Cerebellar nuclear complex (tissue), 1 donor: ENCODE results near the gene P2RY11.
A peak's percentile ranks its signal among the peaks of the same experiment; 100 is the strongest.

ENCODE experiments used
- DNase-seq, 2 experiments: peaks; one replicate each; lab custom pipeline; 2025; lab: John Stamatoyannopoulos, UW

Gene P2RY11

DNA sequence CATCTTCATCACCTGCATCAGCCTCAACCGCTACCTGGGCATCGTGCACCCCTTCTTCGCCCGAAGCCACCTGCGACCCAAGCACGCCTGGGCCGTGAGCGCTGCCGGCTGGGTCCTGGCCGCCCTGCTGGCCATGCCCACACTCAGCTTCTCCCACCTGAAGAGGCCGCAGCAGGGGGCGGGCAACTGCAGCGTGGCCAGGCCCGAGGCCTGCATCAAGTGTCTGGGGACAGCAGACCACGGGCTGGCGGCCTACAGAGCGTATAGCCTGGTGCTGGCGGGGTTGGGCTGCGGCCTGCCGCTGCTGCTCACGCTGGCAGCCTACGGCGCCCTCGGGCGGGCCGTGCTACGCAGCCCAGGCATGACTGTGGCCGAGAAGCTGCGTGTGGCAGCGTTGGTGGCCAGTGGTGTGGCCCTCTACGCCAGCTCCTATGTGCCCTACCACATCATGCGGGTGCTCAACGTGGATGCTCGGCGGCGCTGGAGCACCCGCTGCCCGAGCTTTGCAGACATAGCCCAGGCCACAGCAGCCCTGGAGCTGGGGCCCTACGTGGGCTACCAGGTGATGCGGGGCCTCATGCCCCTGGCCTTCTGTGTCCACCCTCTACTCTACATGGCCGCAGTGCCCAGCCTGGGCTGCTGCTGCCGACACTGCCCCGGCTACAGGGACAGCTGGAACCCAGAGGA is 2.6 kb downstream of the P2RY11 start:
- DNase-seq = no peak

DNA sequence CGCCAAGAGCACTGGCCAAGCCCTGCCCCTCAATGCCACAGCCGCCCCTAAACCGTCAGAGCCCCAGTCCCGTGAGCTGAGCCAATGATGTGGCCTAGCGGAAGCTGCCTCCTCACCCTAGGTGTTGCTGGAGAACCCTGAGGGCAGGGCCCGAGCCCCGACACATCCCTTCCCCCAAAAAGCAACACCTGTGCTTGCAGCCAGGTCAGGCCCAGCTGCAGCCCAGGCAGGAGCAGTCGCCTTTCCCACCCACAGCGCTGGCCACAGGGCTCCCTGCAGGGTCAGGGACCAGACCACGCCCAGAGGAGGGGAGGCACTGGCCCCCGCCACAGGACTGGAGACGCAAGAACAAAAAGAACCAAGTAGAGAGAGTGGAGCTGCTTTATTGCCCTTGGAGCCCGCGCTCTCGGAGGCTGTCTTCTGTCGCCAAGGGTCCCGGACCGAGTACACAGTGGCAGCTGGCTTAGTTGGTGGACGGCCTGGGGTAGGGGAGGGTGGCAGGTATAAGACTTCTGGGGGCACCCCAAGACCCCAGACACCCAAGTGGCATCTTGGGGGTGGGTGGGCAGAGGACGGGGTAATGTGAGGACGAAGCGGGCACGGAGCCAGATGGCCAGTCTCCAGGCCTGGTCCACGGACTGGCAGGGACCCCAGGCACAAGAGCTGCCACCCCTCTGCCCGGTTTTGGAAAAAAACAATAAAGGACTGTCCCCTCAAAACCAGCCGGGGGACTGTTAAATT is 3.3 kb downstream of the P2RY11 start:
- no peak for DNase-seq

GRCh38 chr19:10115392-10116084 is 4.0 kb downstream of the P2RY11 start:
- no peak for DNase-seq

DNA sequence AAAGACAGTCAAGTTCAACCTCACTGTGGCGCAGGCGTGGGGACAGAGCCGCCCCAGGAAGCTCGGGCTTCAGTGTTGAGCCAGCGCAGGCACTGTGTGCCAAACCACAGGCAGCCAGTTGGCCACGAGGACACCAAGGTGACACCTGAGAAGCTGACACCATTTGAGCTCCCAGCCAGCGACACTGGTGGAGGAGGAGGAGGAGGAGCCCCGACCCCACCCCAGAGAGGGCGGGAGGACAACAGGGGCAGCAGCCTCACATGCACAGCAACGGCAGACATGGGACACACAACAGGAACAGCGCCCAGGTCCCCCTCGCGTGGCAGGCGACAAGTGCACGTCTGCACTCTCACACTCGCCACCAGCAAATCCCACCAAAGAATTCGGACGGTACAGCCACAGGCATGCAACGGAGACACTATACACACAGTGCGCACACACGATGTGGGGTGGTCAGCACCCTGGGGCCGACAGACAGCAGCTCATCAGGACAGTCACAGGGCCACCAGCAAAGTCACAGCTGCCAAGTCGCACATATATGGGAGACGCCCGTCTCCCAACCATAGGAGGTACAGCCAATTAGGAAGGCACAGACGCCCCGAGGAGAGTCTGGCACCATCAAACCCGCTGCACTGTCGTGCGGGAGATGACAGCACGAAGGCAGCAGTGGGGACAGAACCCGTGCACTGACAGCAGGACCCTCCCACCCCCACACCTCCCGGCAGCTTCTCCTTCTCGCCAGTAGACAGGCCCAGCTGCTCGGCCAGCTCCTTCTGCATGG is 4.8 kb downstream of the P2RY11 start:
- DNase-seq = no peak

- no peak for DNase-seq
These were observed 5.5 kb downstream of the P2RY11 start for GRCh38 chr19:10116866-10117616.

DNA sequence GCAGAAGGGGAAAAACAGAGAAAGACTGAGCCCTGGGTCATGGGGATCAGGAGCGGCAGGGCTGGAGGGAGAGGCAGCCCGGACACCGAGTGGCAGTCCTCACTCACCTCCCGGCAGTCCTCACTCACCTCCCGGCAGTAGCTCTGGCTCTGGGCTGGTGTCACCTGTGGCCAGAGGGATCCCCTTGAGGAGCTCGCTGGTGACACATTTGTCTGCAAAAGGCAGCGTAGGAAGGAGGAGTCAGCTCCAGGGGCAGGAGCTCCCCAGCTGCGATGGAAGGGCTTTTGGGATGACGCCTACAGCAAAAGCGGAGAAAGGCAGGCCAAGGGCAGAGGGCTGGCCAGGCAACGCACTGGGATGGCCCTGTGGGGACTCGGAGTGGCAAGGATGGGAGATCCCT is 7.5 kb downstream of the P2RY11 start:
- DNase-seq = no peak

- DNase-seq = no peak
These were observed 9.2 kb downstream of the P2RY11 start for GRCh38 chr19:10120538-10121189.

DNA sequence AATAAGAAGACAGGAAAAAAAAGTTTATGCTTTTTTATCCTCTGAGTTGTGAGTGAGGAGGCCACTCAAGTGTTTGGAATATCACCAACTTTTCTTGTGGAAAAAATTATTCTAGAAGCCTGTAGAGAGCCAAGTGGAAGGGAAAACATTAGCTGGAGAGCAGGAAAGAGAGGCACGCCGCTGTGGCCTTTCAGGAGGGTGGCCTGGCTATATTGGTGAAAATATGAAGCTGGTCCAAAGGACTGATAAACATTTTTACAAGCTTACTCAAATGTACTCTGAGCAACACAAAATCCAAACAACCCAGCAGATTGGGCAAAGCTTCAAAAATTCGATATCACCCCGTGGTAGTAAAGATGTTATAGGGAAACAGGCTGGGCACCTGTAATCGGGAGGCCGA is 10.6 kb downstream of the P2RY11 start:
- DNase-seq = no peak

GRCh38 chr19:10124429-10124828 is 12.9 kb downstream of the P2RY11 start:
- DNase-seq = no peak

DNA sequence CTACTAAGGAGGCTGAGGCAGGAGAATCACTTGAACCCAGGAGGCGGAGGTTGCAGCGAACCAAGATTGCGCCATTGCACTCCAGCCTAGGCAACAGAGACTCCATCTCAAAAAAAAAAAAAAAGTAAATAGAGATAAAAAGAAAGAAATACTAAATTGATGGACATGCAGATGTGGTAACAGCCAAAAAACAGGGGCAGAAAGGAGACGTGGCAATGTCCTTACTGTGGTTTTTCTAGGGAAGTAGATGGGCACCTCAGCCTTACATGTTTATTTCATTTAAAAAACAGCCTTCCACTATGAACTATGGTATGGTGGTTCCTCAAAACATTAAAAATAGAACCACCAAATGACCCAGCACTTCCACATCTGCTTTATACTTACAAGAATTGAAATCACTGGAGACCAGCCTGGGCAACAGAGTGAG is 14.7 kb downstream of the P2RY11 start:
- no peak for DNase-seq

DNA sequence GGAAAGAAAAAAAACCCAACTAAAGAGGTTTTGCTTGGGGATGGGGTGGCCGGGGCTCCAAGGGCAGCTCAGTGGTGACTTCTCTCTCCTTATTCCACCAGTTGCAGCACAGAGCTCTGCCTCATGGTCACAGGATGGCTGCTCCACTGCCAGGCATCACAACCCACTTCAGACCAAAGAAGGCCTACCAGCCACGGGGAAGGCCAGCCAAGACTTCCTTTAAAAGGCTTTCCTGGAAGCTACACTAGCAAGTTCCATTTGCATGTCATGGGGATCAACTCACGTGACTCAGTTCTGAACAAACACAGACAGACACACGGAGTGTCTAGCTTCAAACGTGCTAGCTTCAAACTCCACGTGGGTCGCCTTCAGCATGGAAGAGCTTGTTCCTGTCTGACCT is 21.4 kb downstream of the P2RY11 start:
- DNase-seq = no peak

GRCh38 chr19:10133596-10133995 is 22.1 kb downstream of the P2RY11 start:
- DNase-seq = no peak

GRCh38 chr19:10134040-10134439 is 22.5 kb downstream of the P2RY11 start:
- DNase-seq = no peak

DNA sequence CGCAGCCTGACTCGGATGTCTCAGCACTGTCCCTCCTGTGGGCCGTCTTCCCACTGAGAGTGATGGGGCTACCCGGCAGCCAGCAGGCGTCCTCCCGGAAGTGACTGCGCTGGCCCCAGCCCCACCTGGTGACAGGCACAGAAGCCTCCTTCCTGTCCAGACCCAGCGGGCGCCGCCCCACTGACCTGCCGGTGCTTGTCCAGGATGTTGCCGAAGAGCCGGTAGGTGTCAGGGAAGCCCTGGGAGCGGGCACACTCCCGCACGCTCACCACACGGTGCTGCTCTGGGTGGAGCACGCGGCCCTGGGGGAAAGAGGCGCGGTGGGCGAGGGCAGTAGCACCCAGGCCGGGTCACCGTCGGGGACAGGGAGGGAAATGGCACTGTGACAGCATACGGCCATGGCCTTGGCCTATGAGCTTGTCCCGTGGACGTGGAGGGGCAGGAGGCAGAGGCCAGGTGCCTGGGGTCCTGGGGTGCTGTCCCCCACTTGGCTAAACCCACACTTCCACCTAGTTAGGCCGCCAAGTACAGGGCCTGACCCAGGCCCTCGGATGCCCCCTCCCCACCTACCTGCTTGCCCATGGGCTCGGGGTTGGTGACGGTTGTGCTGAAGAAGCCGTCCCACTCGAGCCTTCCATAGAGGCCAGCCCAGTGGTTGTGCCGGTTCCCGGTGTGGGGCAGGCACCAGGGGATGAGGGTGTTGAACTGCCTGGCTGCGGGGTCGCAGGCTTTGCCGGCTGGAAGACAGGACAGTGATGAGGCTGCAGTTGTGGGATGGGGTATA is 24.2 kb downstream of the P2RY11 start:
- no peak for DNase-seq

DNA sequence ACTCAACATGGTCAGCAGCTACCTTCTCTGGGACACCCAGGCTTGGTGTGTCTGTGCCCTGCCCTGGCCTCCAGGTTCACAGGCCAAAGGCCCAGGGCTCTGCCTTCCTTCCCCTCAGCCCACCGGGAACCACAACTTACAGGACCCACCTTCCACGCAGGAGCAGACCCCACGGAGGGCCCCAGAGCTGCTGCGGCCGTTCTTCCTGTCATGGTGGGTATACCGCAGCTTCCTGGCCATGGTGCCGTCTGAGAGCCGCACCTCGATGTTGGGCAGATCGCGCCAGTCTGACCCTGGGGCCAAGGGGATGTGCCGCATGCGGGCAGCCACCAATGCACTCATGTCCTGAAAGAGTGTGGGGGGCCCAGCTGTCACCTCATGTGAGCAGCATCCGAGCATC is 25.4 kb downstream of the P2RY11 start:
- no peak for DNase-seq

DNA sequence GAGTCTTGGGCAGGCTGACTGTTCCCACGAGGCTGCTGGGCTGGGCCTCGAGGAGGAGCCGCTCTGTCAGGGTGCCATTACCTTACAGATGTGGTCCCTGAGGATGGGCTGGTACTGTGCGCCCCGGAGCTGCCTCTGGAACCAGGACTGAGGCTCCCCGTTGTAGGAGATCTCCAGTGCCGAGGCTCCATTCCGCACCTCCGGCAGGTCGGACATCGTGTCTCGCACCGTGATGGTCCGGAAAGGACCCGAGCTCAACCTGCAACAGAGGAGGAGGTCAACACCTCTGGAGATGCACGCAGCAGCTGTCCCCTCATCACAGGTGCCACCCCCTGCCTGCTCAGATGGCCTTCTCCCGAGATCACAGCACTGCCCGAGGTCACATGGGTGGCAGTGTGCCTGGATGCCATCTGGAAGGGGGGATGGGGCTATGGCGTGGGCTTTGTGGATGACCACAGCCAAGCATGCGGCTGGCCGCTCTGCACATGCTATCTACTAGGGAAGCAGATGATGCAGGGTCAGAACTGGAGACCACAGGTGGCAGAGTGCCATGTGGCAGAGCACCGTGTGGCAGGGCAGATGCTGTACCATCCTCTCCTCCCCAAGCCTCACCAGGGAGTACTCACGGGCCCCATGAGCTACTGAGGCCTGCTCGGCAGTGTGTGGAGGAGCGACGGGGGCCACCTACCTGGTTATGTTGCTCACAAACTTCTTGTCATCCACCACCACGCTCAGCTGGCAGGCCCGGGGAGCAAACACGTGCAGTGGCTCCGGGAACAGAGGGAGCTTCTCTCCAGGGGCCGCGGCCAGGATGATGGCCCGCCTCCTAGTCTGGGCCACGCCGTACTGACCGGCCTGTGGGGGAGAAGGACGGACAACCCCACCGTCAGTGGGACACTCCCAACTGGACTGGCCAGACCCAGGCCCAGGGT is 26.5 kb downstream of the P2RY11 start:
- DNase-seq = peak in 1 of 2 experiments; percentile 18

- DNase-seq = no peak
These were observed 27.6 kb downstream of the P2RY11 start for GRCh38 chr19:10138879-10139795.

- DNase-seq = no peak
These were observed 28.5 kb downstream of the P2RY11 start for GRCh38 chr19:10139952-10140351.
